GM12801 (cell line): ENCODE data around the gene TST.

Experiments used
- TF ChIP-seq, protein P1 (sequence below): IDR thresholded peaks from one replicate; pipeline ENCODE4 v1.5.1; 2011; ENCODE audit warnings: control low read depth; ENCODE audit not compliant: insufficient read length; ENCODE audit errors: extremely low read depth

The TST gene

DNA sequence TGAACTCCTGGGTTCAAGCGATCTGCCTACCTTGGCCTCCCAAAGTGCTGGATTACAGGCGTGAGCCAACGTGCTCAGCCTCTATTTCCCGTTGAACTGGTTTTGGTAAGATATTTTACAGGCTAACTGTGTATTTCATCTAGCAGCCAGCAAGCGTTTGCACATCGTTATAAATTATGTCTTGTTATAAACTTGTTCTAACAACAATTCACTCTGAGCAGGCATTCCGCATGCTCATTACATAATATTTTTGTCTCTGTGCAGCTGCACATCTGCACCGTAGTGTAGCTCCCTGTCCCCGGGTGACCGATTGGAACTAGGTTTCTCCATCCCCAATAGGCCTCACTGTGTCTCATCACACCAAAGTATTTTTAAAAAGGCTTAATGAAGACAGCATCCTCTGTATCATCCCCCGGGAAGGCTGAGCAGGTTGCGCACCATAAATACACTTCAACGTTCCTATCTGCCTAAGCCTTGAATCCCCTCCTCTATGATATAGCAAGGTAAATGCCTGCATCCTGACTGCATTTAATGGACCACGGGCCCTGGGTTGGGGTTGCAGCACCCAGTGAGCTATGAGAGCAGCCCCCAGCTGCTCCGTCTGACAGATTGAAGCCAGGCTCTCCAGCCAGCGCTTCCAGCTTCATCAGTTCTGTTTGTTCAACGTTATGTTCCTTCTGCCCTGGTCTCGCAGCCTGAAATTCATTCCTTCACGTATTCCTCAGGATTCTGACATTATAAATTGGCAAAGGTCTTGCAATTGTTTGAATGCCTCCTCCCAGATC lies 47.7 kb downstream of the TST start:
- TF ChIP-seq, protein P1, sequence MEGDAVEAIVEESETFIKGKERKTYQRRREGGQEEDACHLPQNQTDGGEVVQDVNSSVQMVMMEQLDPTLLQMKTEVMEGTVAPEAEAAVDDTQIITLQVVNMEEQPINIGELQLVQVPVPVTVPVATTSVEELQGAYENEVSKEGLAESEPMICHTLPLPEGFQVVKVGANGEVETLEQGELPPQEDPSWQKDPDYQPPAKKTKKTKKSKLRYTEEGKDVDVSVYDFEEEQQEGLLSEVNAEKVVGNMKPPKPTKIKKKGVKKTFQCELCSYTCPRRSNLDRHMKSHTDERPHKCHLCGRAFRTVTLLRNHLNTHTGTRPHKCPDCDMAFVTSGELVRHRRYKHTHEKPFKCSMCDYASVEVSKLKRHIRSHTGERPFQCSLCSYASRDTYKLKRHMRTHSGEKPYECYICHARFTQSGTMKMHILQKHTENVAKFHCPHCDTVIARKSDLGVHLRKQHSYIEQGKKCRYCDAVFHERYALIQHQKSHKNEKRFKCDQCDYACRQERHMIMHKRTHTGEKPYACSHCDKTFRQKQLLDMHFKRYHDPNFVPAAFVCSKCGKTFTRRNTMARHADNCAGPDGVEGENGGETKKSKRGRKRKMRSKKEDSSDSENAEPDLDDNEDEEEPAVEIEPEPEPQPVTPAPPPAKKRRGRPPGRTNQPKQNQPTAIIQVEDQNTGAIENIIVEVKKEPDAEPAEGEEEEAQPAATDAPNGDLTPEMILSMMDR: no peak

DNA sequence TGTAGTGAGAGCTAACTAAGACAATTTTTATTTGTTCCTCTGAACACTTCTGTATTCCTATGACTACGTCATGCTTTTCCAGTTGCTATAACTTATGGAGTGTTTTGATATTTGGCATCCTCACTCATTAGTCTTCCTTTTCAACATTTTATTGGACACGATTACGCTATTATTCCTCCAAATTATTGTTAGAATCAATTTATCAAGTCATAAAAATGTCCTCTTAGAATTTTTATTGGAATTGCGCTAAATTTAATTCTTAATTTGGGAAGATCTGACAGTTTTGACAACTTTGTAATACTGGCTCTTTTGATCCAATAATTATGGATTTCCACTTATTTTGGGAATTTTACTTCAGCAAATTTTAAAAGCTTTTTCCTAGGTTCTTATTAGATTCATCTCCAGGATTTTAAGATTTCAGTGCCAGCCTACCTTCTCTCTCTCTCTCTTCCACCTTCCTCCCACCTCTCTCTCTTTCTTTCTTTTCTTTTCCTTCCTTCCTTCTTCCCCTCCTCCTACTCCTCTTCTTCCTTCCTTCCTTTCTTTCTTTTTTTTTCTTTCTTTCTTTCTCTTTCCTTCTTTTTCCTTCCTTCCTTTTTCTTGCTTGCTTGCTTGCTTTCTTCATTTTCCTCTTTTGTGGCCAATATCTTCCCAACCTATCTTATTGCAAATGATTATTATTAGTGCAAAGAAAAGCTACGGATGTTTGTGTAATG lies 50.8 kb downstream of the TST start:
- TF ChIP-seq, protein P1: no peak

DNA sequence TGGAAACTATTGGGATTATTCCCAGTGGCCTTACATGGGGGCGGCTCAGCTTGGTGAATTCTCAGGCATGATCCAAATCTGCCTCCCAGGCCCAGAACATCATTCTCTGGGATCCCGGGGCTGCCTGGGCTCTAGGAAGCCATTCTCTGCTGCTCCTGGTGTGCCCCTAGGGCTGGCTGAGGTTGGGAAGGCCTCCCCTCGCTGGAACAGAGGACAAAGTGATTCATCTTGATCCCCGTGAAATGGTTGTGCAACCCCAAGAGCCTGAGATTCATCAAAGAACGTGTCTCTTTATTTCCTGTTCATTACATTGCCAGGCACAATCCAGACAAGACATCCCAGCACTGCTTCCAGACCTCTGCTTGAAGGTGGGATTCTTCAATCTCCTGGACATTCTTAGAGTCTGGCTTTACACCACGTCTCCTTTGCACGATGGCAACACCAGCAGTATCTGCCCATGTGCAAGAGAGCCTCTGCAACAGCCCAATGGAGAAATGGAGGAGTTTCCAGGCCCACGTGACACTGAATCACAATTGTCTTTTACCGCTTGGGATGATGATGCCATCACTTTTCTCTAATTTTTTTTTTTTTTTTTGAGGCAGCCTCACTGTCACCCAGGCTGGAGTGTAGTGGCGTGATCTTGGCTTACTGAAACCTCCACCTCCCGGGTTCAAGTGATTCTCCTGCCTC lies 52.3 kb downstream of the TST start:
- TF ChIP-seq, protein P1: no peak

DNA sequence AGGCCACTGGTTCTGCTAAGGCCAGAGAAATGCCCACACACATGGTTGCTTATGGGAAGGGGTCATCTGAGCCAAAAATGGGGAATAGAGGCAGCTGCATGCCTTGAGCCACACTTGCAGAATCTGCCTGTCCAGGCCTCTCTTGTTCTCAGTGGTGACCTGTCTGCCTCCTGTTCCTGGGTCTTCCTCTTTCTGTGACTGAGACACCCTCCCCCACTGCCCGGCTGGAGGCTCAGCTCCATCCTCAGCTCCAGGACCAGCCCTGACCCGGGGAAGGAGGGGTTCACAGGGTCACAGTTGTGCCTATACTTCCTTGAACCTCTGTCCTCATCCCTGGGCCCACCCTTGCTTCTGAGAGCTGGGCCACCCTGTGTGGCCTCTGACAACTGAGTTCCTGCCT lies 53.6 kb downstream of the TST start:
- TF ChIP-seq, protein P1: no peak

DNA sequence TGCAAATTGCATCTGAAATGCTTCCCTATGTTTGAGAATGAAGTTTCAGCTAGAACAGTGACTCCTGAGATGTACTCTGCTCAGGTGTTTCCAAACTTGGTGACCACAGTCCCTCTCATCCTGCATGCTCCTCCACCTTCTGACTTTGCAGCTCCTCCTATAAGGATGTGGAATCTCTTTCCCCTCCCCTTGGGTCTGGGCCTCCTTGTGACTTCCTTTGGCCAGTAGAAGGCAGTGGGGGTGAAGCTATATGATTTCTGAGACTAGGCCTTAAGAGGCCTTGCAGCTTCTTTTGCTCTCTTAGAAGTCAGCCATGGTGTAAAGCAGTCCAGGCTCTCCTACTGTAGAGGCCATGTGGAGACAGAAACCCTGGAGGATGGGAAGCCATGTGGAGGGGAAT lies 55.1 kb downstream of the TST start:
- TF ChIP-seq, protein P1: no peak

DNA sequence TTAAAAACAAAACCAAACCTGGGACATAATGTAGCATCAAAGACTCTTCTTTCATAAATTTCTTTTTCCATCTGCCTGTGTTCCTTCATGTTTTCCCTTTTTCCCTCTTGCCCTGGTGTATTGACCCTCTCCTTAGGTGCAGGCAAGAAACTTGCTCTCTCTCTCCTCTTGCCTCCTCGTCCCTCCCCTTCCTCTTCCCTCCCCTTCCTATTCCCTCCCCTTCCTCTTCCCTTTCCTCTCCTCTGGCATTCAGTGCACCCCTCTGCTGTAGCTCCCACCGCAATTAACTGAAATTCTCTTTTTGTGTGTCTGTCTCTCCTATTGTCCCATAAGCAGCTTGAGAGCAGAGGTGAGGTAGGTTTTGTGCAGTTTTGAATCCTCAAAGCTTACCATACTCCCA lies 55.9 kb downstream of the TST start:
- TF ChIP-seq, protein P1: no peak

DNA sequence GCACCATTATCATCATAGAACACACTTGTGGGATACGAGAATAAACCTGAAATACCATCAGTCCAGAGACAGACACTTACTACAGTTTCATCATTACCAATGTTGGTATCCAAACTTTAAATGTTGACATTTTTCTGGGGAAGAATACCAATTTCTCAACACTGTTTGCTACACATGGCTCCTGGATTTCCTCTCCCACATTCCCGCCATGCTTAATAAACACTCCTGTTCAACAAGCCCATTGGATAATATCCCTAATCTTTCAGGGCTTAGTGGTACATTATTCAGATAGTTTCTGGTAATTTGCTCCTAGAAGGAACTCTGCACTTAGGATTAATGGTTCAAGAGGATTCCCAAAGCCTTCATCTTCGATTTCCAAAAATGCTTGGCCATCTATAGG lies 57.6 kb downstream of the TST start:
- TF ChIP-seq, protein P1: no peak
